Activated naive CD4-positive, alpha-beta T cell treated with anti-CD3 and anti-CD28 coated beads, Interleukin-2, amount 50 U/mL, for 16 hours (primary cell): ENCODE data around the gene SMCO2.

Experiments used
- DNase-seq: peaks from one replicate; pipeline ENCODE4 v3.0.0-alpha.2; 2020

Gene SMCO2

GRCh38 chr12:27455589-27455988, 9.1 kb downstream of the SMCO2 start:
- no peak for DNase-seq

- DNase-seq, result no peak
Measured at GRCh38 chr12:27456618-27457017, 10.1 kb downstream of the SMCO2 start.

GRCh38 chr12:27460471-27460978, 14.0 kb downstream of the SMCO2 start:
- DNase-seq, result peak; percentile 32

GRCh38 chr12:27462151-27462694, 15.7 kb downstream of the SMCO2 start:
- DNase-seq, result no peak

GRCh38 chr12:27462851-27463250, 16.3 kb downstream of the SMCO2 start:
- DNase-seq, result no peak

- DNase-seq, result no peak
Measured at GRCh38 chr12:27463511-27464219, 17.1 kb downstream of the SMCO2 start.

GRCh38 chr12:27464220-27464554, 17.7 kb downstream of the SMCO2 start:
- no peak for DNase-seq

- DNase-seq, result no peak
Measured at GRCh38 chr12:27467641-27468040, 21.1 kb downstream of the SMCO2 start.

GRCh38 chr12:27468241-27468640, 21.7 kb downstream of the SMCO2 start:
- DNase-seq, result no peak

GRCh38 chr12:27469176-27469736, 22.7 kb downstream of the SMCO2 start:
- no peak for DNase-seq

GRCh38 chr12:27472604-27473003, 26.1 kb downstream of the SMCO2 start:
- no peak for DNase-seq

GRCh38 chr12:27474344-27474743, 27.8 kb downstream of the SMCO2 start:
- no peak for DNase-seq

GRCh38 chr12:27477049-27477448, 30.5 kb downstream of the SMCO2 start:
- no peak for DNase-seq

- no peak for DNase-seq
Measured at GRCh38 chr12:27478949-27479348, 32.4 kb downstream of the SMCO2 start.

GRCh38 chr12:27480016-27480415, 33.5 kb downstream of the SMCO2 start:
- no peak for DNase-seq

GRCh38 chr12:27486961-27487360, 40.4 kb downstream of the SMCO2 start:
- no peak for DNase-seq

GRCh38 chr12:27488479-27488878, 41.9 kb downstream of the SMCO2 start:
- DNase-seq, result no peak

- no peak for DNase-seq
Measured at GRCh38 chr12:27491226-27491625, 44.7 kb downstream of the SMCO2 start.

- no peak for DNase-seq
Measured at GRCh38 chr12:27493260-27493940, 46.9 kb downstream of the SMCO2 start.

- no peak for DNase-seq
Measured at GRCh38 chr12:27497446-27497845, 50.9 kb downstream of the SMCO2 start.

GRCh38 chr12:27498149-27498548, 51.6 kb downstream of the SMCO2 start:
- no peak for DNase-seq

- no peak for DNase-seq
Measured at GRCh38 chr12:27498761-27499160, 52.2 kb downstream of the SMCO2 start.

GRCh38 chr12:27499377-27499776, 52.8 kb downstream of the SMCO2 start:
- DNase-seq, result no peak

- DNase-seq, result no peak
Measured at GRCh38 chr12:27500546-27500945, 54.0 kb downstream of the SMCO2 start.
